HG03175 (cell line): ENCODE data around the gene CD2.

Source experiments
- ATAC-seq: cut with Tn5 transposase; IDR thresholded peaks from one replicate; pipeline ENCODE4 v1.9.1; 2021; ENCODE audit warnings: mild to moderate bottlenecking, moderate library complexity; ENCODE audit not compliant: unreplicated experiment

CD2 gene

GRCh38 chr1:116817582-116818064 lies 63.4 kb downstream of the CD2 start:
- no peak for ATAC-seq
